GM12874 (cell line): Measurements from ENCODE around the gene CEP126.

Experiments used
- TF ChIP-seq, protein P1 (sequence below): IDR thresholded peaks from 2 replicates; pipeline ENCODE4 v1.5.1; 2011; ENCODE audit warnings: low read depth, mild to moderate bottlenecking, control low read depth, low read length, moderate library complexity; ENCODE audit not compliant: insufficient read depth

Gene CEP126

DNA sequence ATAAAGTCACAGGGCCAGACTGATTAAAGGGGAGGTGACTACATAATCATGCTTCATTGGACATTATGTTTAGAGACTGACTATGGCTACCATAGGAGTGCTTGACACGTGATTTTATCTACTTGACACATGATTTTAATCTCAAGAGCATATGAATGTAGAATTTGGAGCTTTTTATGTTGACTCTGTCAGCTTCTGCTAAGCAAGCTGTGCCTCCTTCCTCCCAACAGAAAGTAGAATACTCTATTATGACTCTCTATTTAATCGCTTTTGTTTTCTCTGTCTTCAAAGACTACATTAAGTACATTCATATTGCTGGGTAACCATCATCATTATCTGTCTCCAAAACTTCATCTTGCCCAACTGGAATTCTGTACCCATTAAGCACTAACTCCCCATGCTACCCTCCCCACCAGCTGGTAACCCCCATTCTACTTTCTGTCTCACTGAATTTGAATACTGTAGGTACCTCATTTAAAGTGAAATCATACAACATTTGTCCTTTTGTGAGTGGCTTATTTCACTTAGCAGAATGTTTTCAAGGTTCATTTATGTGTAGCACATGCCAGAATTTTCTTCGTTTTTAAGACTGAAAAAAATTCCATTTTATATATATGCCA, 26.2 kb downstream of the CEP126 start:
- TF ChIP-seq, protein P1, sequence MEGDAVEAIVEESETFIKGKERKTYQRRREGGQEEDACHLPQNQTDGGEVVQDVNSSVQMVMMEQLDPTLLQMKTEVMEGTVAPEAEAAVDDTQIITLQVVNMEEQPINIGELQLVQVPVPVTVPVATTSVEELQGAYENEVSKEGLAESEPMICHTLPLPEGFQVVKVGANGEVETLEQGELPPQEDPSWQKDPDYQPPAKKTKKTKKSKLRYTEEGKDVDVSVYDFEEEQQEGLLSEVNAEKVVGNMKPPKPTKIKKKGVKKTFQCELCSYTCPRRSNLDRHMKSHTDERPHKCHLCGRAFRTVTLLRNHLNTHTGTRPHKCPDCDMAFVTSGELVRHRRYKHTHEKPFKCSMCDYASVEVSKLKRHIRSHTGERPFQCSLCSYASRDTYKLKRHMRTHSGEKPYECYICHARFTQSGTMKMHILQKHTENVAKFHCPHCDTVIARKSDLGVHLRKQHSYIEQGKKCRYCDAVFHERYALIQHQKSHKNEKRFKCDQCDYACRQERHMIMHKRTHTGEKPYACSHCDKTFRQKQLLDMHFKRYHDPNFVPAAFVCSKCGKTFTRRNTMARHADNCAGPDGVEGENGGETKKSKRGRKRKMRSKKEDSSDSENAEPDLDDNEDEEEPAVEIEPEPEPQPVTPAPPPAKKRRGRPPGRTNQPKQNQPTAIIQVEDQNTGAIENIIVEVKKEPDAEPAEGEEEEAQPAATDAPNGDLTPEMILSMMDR, result no peak

DNA sequence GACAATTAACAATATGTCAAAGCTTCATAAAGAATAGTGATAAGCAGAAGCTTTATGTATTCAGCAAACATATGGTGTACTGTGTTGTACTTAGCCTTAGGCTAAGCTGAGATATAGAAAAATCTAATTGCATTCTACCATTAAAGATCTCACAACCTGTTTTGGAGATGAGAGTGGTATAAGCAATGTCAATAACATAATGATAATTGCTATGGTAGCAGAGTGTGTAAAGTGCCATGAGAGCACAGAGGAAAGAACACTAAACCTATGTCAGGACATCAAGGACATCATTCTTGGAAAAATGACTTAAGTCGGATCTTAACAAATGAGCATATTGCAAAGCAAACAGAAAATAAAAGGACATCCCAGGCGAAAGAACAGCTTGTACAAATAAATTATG, 30.1 kb downstream of the CEP126 start:
- TF ChIP-seq, protein P1, result no peak

DNA sequence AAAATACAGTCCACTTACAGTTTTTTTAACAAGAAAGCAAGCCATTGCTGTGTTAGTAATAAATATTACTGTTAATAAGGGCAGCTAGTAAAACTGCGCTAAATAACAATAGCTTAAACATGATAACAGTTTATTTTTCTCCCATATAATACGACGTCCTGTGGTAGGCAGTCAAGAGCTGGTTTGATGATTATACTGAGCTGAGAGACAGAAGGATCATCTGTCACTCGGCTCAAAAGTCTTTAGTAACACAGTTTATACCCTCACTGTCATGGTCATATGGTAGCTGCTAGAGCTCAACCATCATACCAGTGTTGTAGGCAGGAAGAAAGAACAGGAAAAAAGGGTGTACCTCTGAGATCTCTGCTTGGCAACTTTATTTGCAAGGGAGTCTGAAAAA, 30.6 kb downstream of the CEP126 start:
- TF ChIP-seq, protein P1, result no peak

DNA sequence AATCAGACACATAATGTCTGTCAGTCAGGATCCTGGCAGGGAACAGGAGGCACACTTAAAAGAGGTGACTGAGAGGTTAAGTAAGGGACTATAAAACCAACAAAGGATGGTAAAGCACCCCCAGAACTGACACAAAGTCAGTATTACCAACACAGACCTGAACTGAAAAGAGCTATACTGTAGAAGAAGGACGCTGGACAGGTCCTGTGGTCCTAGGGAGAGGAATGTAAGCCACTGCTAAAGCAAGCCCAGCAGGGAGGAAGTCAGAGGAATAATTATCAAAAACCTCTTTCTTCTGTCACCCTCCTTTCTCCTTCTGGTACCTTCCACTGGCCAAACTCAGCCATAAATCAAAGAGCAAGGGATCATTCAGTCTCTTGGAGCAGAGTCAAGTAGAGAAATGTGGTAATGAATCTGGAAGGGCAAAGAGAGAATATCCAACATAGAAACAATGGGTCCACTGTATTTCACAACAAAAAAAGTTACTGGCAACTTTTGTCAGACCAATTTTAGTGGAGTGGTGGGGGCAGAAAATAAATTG, 34.9 kb downstream of the CEP126 start:
- TF ChIP-seq, protein P1, result no peak

DNA sequence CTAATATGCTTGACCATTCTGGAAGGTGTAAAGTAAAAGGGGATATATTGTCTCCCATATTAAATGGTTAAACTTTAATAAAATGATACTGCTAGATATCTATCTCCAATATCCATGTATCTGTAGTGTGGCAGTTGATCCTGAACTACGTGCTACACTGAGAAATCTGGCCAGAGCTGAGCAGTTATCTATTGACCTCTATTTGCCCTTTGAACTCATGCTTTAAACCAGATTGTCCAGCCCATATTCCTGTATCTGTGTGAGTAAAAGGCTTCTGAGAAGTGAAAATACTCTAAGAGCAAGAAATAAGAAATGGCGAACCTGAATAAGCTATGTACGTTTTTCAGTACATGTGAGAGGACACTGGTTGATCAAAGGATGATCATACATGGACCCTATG, 40.5 kb downstream of the CEP126 start:
- TF ChIP-seq, protein P1, result no peak

DNA sequence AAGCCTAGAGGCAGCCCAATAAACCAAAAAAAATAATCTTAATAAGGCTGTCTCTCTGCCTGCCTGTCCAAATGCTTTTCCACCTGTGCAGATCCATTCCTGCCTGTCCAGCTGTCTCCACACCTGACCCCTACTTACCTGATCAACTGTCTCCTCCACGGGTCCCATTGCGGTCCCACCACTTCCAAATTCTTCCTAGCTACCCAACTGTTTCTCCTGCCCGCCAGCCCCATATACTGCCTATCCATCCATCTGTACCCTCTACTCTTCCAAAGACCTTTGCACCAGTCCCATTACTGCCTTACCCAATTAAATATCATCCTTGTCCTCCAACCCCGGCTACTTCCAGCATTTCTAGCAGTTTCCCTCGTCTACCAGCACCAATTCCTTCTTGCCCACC, 40.9 kb downstream of the CEP126 start:
- TF ChIP-seq, protein P1, result no peak

DNA sequence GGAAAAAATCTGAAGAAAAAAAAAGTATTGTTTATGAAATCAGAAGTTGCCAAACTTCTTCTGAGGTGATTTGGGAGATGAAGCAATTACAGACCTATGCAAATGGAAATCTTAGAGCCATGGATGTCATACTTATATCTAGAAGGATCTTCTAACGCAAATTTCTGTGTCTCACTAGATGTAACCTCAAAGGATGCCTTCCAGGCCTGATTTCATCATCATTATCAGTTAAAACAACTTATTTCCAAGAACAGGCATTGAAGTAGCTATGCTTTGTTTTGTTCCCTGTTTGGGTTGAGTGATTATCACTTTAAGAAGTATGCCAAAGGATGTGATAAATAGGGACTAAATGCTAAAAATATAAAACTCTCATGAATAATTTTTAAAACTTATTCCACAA, 45.4 kb downstream of the CEP126 start:
- TF ChIP-seq, protein P1, result no peak
